ENCODE data around the gene TRMT10A. TPM values are rescaled to one million over a fixed set of nuclear protein-coding genes. Genes with fewer than 3 reads are reported as not detected.
A peak's percentile ranks its signal among the peaks of the same experiment; 100 is the strongest.

The TRMT10A gene
- total and polyA plus RNA-seq, 2 donors (not counting 1 experiment from before 2014, with no cell fraction given) = 6.0 to 11.1 TPM

DNA sequence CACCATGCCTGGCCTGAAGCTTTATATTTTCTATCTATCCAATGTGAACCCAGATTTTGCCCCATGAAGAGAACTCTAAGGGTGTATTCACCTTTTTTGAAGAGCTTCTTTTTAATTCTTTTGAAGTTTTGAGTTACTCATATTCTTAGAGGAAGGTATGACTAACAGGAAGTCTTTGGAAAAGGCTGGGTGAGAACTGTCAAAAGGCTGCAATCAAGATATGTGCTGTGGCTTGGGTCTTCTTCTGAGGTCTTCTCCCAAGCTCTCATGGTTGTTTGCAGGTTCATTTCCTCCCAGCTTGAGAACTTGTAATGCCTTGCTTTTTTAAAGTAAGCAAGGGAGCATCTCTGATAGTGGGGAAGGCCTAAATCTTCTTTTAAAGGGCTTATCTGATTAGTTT lies 56.1 kb downstream of the TRMT10A start:
- no peaks in the 10 kb centered on the region for H3K79me2 ChIP-seq (ENCODE audit: control insufficient read depth, insufficient read depth, low read length)
- H3K9ac ChIP-seq (ENCODE audit: insufficient read depth, low read length) = no peak overlapping the region
- H3K4me2 ChIP-seq (ENCODE audit: extremely low read depth, insufficient read depth, low read length) = no peak overlapping the region
- no peak overlapping the region for H3K27ac ChIP-seq (ENCODE audit: insufficient read depth, low read length)
- no peaks in the 10 kb centered on the region for H3K4me1 ChIP-seq (ENCODE audit: control insufficient read depth, extremely low read depth, insufficient read depth, low read length)
- H3K4me3 ChIP-seq (replicated peaks in 1 of 4; ENCODE audit: control extremely low read depth in 1 of 4, insufficient read depth in 1 of 4, low read depth in 3 of 4, low read length in 4 of 4) = no peak overlapping the region
- DNase-seq (ENCODE audit: low read depth in 2 of 2) = peak in 1 of 2 donors; percentile 6
- H4K20me1 ChIP-seq (ENCODE audit: control insufficient read depth, extremely low read depth, insufficient read depth, low read length) = no peaks in the 10 kb centered on the region
- no peak overlapping the region for H2AFZ ChIP-seq (ENCODE audit: low read length)
- no peaks in the 10 kb centered on the region for H3K27me3 ChIP-seq (ENCODE audit: control insufficient read depth, insufficient read depth, low read length)
- TF ChIP-seq, protein P1, sequence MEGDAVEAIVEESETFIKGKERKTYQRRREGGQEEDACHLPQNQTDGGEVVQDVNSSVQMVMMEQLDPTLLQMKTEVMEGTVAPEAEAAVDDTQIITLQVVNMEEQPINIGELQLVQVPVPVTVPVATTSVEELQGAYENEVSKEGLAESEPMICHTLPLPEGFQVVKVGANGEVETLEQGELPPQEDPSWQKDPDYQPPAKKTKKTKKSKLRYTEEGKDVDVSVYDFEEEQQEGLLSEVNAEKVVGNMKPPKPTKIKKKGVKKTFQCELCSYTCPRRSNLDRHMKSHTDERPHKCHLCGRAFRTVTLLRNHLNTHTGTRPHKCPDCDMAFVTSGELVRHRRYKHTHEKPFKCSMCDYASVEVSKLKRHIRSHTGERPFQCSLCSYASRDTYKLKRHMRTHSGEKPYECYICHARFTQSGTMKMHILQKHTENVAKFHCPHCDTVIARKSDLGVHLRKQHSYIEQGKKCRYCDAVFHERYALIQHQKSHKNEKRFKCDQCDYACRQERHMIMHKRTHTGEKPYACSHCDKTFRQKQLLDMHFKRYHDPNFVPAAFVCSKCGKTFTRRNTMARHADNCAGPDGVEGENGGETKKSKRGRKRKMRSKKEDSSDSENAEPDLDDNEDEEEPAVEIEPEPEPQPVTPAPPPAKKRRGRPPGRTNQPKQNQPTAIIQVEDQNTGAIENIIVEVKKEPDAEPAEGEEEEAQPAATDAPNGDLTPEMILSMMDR (conservative IDR thresholded peaks at IDR 0.05 in 1 of 2, IDR thresholded peaks at IDR 0.05 in 1 of 2; ENCODE audit: low read depth in 1 of 2, low read length in 2 of 2) = no peak
- no peak for TF ChIP-seq EZH2 (IDR thresholded peaks at IDR 0.05; ENCODE audit: low read length, missing control alignments)
- no peaks in the 10 kb centered on the region for H3K36me3 ChIP-seq (ENCODE audit: control insufficient read depth, insufficient read depth, low read length)
- H3K9me3 ChIP-seq (ENCODE audit: control insufficient read depth, insufficient read depth, low read depth, low read length) = no peaks in the 10 kb centered on the region

DNA sequence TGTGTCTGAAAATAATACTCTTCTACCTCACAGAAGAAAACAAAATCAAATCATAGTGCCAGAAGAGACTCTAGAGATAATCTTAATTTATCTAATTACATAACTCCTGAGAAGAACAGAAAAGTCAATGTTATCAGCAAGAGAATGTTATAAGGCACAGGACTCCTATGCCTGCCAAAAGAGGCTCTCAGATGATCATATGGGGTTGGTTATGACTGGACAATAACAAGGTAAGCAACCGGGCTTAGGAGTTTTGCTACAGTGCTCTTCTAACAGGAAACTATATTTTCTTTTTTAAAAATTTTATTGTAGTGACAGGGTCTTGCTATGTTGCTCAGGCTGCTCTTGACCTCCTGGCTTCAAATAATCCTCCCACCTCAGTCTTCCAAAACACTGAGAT lies 56.5 kb downstream of the TRMT10A start:
- Histone ChIP-seq H3K27ac (ENCODE audit: insufficient read depth, low read length) (no peak overlapping the region), H3K9ac (ENCODE audit: insufficient read depth, low read length) (no peak overlapping the region), H3K4me2 (ENCODE audit: extremely low read depth, insufficient read depth, low read length) (no peak overlapping the region), H3K4me3 (replicated peaks in 1 of 4; ENCODE audit: control extremely low read depth in 1 of 4, insufficient read depth in 1 of 4, low read depth in 3 of 4, low read length in 4 of 4) (no peak overlapping the region), H3K4me1 (ENCODE audit: control insufficient read depth, extremely low read depth, insufficient read depth, low read length) (no peaks in the 10 kb centered on the region), H3K9me3 (ENCODE audit: control insufficient read depth, insufficient read depth, low read depth, low read length) (no peaks in the 10 kb centered on the region), H4K20me1 (ENCODE audit: control insufficient read depth, extremely low read depth, insufficient read depth, low read length) (no peaks in the 10 kb centered on the region), H3K79me2 (ENCODE audit: control insufficient read depth, insufficient read depth, low read length) (no peaks in the 10 kb centered on the region), H3K27me3 (ENCODE audit: control insufficient read depth, insufficient read depth, low read length) (no peaks in the 10 kb centered on the region), H3K36me3 (ENCODE audit: control insufficient read depth, insufficient read depth, low read length) (no peaks in the 10 kb centered on the region), H2AFZ (ENCODE audit: low read length) (no peak overlapping the region)
- DNase-seq (ENCODE audit: low read depth in 2 of 2) = no peak
- TF ChIP-seq, protein P1 (conservative IDR thresholded peaks at IDR 0.05 in 1 of 2, IDR thresholded peaks at IDR 0.05 in 1 of 2; ENCODE audit: low read depth in 1 of 2, low read length in 2 of 2) = no peak
- no peak for TF ChIP-seq EZH2 (IDR thresholded peaks at IDR 0.05; ENCODE audit: low read length, missing control alignments)

DNA sequence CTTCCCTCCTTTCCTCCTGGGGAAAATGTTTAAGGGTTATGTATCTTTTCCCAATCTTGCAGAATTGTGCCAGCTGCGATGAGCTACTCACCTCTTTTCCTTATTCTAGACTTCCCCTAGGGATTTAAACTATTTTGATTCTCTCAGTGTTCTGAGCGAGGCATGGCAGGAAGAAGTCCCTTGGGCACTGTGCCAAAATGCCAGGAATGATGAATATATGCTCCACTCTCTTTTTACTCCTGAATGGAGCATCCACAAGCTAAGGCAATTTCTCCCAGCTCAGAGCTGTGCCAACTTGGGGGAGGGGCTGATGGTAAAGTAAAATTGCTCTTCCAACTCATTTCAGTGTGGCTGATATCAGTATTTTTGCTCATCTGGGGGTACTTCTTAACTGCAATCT lies 57.1 kb downstream of the TRMT10A start:
- DNase-seq (ENCODE audit: low read depth in 2 of 2) = no peak
- H3K4me3 ChIP-seq (replicated peaks in 1 of 4; ENCODE audit: control extremely low read depth in 1 of 4, insufficient read depth in 1 of 4, low read depth in 3 of 4, low read length in 4 of 4) = no peak overlapping the region
- no peak for TF ChIP-seq EZH2 (IDR thresholded peaks at IDR 0.05; ENCODE audit: low read length, missing control alignments)
- TF ChIP-seq, protein P1 (conservative IDR thresholded peaks at IDR 0.05 in 1 of 2, IDR thresholded peaks at IDR 0.05 in 1 of 2; ENCODE audit: low read depth in 1 of 2, low read length in 2 of 2) = no peak
- H3K79me2 ChIP-seq (ENCODE audit: control insufficient read depth, insufficient read depth, low read length) = no peaks in the 10 kb centered on the region
- H3K9ac ChIP-seq (ENCODE audit: insufficient read depth, low read length) = no peak overlapping the region
- no peak overlapping the region for H2AFZ ChIP-seq (ENCODE audit: low read length)
- no peaks in the 10 kb centered on the region for H3K36me3 ChIP-seq (ENCODE audit: control insufficient read depth, insufficient read depth, low read length)
- H3K9me3 ChIP-seq (ENCODE audit: control insufficient read depth, insufficient read depth, low read depth, low read length) = no peaks in the 10 kb centered on the region
- no peaks in the 10 kb centered on the region for H3K27me3 ChIP-seq (ENCODE audit: control insufficient read depth, insufficient read depth, low read length)
- H3K4me1 ChIP-seq (ENCODE audit: control insufficient read depth, extremely low read depth, insufficient read depth, low read length) = no peaks in the 10 kb centered on the region
- H4K20me1 ChIP-seq (ENCODE audit: control insufficient read depth, extremely low read depth, insufficient read depth, low read length) = no peaks in the 10 kb centered on the region
- H3K27ac ChIP-seq (ENCODE audit: insufficient read depth, low read length) = no peak overlapping the region
- H3K4me2 ChIP-seq (ENCODE audit: extremely low read depth, insufficient read depth, low read length) = no peak overlapping the region

Measured in fibroblast of lung (primary cell).